GM06990 (cell line): ENCODE measurements around the gene USP12.

ENCODE experiments used
- DNase-seq: peaks from one replicate; pipeline ENCODE4 v3.0.0-alpha.2; 2011; ENCODE audit not compliant: insufficient read length; ENCODE audit errors: extremely low read depth
- H3K27me3 ChIP-seq: replicated peaks from 2 replicates; pipeline ENCODE4 v1.6.0; 2011; ENCODE audit warnings: low read length; ENCODE audit not compliant: control insufficient read depth, insufficient read depth
- H3K36me3 ChIP-seq: 2 replicates; pipeline ENCODE4 v1.5.1; 2011; ENCODE audit warnings: low read length; ENCODE audit not compliant: control insufficient read depth, insufficient read depth
- H3K4me3 ChIP-seq: replicated peaks from 2 replicates; pipeline ENCODE4 v1.5.1; 2011; ENCODE audit warnings: low read depth, mild to moderate bottlenecking, control low read depth, low read length
- TF ChIP-seq, protein P1 (sequence below): IDR thresholded peaks from 2 replicates; pipeline ENCODE4 v1.5.1; 2011; ENCODE audit warnings: low read length, control low read depth, mild to moderate bottlenecking, inconsistent platforms; ENCODE audit not compliant: insufficient read depth, poor library complexity, severe bottlenecking

Gene USP12

DNA sequence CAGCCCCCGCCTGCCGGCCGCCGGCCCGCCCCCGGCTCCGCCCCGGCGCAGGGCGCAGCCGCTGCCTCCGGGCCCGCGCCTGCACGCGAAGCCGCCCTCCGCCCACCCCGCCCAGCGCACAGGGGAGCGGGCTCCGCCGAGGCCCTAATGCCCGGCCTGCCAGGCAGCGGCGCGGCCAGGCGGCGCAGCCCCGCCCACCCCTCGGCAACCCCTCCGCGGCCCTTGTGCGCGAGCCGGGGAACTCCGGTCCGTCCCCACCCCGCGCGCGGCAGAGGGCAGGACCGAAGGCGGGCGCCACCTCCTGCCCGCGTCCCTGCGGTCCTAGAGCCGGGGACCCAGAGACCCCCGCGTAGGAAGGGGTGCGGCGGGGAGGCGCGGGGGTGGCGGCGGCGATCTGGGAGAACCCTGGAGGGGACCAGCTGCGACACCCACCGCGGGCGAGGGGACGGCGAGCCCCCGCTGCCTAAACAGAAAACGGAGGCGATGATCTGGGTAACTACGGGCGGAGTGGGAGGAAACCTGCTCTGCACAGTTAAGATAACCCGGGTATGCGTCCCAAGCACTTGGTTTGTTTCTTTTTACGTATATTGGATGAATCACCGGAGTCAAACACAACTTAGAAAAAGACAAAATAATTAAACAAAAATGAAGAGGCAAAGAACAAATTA is 350 bp upstream of the USP12 start:
- TF ChIP-seq, protein P1, sequence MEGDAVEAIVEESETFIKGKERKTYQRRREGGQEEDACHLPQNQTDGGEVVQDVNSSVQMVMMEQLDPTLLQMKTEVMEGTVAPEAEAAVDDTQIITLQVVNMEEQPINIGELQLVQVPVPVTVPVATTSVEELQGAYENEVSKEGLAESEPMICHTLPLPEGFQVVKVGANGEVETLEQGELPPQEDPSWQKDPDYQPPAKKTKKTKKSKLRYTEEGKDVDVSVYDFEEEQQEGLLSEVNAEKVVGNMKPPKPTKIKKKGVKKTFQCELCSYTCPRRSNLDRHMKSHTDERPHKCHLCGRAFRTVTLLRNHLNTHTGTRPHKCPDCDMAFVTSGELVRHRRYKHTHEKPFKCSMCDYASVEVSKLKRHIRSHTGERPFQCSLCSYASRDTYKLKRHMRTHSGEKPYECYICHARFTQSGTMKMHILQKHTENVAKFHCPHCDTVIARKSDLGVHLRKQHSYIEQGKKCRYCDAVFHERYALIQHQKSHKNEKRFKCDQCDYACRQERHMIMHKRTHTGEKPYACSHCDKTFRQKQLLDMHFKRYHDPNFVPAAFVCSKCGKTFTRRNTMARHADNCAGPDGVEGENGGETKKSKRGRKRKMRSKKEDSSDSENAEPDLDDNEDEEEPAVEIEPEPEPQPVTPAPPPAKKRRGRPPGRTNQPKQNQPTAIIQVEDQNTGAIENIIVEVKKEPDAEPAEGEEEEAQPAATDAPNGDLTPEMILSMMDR: no peak
- no peaks in the 10 kb centered on the region for H3K36me3 ChIP-seq
- H3K27me3 ChIP-seq: no peaks in the 10 kb centered on the region
- peak; percentile 96 for DNase-seq
- peak overlapping the region; percentile 84 for H3K4me3 ChIP-seq

DNA sequence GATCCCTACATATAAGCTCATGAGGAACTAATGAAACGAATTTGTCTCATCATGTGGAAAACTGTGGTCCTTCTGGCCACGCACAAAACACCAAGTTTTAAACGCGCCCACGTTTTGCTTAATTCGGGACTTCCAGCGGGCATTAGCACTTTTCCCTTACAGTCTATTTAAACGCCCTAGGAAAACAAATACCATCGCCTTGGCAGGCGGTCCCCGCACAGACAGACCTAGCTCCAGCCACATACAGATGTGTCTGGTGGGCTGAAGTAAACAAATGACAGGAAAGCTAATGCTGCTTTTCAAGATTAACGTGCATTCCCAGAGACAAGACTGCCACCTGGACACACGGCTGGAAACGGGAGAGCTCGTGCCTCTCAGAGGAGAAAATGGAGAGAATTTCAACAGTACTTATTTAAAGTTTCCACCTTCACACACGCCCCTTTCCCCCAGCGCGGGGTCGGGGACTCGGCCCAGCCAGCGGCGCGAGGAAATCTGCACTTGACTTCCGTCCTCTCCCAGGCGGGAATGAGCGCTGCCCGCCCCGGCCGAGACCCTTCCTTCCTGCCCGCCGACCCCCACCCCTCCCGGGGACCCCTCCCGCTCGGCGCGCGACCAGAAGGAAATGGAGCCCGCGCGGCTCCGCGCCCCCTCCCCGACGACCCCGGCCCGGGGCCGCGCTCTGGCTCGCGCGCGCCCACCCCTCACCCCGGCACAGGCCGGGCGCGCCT is 931 bp downstream of the USP12 start:
- TF ChIP-seq, protein P1: no peak
- H3K27me3 ChIP-seq: no peaks in the 10 kb centered on the region
- no peaks in the 10 kb centered on the region for H3K36me3 ChIP-seq
- DNase-seq: peak; percentile 61
- peak overlapping the region; percentile 73 for H3K4me3 ChIP-seq

DNA sequence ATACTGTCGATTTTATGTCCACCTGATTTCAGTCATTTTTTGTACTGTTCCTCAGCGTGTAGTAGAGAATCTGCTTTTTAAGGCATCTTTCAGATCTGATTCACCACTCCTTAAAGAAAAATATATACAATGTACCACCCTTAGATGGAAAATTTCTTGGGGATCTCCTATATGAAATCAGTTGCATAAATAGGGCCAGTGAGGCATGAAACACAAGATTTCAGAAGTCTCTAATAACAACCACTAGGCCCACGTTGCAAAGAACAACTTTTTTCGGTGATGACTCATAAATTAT is 1.4 kb downstream of the USP12 start:
- TF ChIP-seq, protein P1: no peak
- H3K27me3 ChIP-seq: no peaks in the 10 kb centered on the region
- H3K36me3 ChIP-seq: no peaks in the 10 kb centered on the region
- peak; percentile 65 for DNase-seq
- peak overlapping the region; percentile 73 for H3K4me3 ChIP-seq

DNA sequence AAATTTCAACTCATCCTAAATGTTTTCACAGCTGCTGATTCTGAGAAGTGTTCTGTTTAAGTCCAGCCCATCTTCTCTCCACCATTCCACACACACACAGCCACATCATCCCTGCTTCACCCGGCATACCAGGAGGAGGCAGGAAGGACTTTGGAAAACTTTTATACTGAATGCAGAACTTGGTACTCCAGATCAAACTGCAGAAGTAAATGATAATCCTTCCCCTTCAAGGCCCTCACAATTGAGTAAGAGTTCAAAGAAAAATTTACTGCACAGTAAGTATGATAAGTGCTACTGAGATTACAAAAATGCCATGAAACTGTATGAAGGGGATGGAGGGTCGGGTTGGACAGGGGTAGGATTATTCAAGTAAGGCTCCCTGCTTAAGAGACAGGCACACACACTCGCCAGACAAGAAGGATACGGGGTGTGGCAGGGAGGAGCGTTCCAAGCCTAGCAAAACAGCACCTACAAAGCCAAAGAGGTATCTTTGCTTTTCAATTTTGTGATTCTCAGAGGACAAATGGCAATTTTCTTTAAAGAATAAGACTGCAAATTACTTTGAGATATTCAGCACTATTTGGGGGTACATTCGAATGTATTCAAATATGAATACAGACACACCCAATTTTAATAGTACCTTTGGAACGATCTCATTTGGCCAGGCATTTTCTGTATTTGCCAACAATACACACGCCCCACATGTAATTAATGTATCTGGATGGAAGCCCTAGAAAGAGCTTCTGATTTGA is 2.5 kb downstream of the USP12 start:
- TF ChIP-seq, protein P1: no peak
- H3K4me3 ChIP-seq: peak overlapping the region; percentile 73
- H3K27me3 ChIP-seq: no peaks in the 10 kb centered on the region
- DNase-seq: no peak
- H3K36me3 ChIP-seq: no peaks in the 10 kb centered on the region

DNA sequence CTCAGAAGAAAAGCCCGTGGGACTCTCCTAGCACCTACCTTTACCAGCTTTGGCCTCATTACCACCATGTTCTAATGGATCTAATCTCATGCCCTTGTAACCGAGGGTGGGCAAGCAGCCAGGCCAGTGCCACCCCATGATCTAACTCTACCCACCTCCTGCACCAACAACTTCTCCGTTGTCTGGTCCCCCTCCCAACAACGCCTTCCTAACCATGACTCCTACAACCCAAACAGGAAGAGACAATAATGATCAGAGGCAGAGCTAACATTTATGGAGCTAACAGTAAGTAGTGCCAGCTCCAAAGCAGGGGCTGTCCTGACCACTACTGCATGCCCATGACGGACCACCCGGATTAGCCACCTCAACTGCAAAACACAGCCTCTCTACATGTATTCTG is 3.5 kb downstream of the USP12 start:
- no peaks in the 10 kb centered on the region for H3K27me3 ChIP-seq
- DNase-seq: no peak
- TF ChIP-seq, protein P1: no peak
- peak overlapping the region; percentile 46 for H3K4me3 ChIP-seq
- H3K36me3 ChIP-seq: no peaks in the 10 kb centered on the region
